ENCODE results near the gene DPF3. TPM values are rescaled to one million over a fixed set of nuclear protein-coding genes. Genes with fewer than 3 reads are reported as not detected.

The DPF3 gene
- total RNA-seq, 2 experiments from 2014 or later: 0.25 to 0.39 TPM

- H3K4me1 Mint-ChIP-seq: no peaks in the 10 kb centered on the region
- no peak overlapping the region for H3K4me3 Mint-ChIP-seq
- intact Hi-C loops (cut with DNase I, micrococcal nuclease): no loop called here
- H3K27me3 Mint-ChIP-seq: no peaks in the 10 kb centered on the region
- no peak overlapping the region for H3K27ac Mint-ChIP-seq
- no peaks in the 10 kb centered on the region for H3K9me3 Mint-ChIP-seq (ENCODE audit: low read depth)
- DNase-seq (no peak), ATAC-seq (no peak)
- ChIA-PET POLR2A (no interaction called here), CTCF (no interaction called here)
- no peaks in the 10 kb centered on the region for H3K36me3 Mint-ChIP-seq (ENCODE audit: low read depth)
These were observed 101.7 kb downstream of the DPF3 start for GRCh38 chr14:72792051-72792788.

GRCh38 chr14:72790887-72791566, 102.9 kb downstream of the DPF3 start:
- Mint-ChIP-seq H3K9me3 (ENCODE audit: low read depth) (no peaks in the 10 kb centered on the region), H3K27ac (no peak overlapping the region)

GRCh38 chr14:72788972-72789728, 104.8 kb downstream of the DPF3 start:
- H3K9me3 Mint-ChIP-seq (ENCODE audit: low read depth): no peaks in the 10 kb centered on the region
- ATAC-seq (no peak), DNase-seq (no peak)
- intact Hi-C loops (cut with DNase I, micrococcal nuclease): no loop called here
- no peaks in the 10 kb centered on the region for H3K36me3 Mint-ChIP-seq (ENCODE audit: low read depth)
- H3K27ac Mint-ChIP-seq: no peak overlapping the region
- no peaks in the 10 kb centered on the region for H3K27me3 Mint-ChIP-seq
- POLR2A ChIA-PET: interaction anchor here (0.6 kb wide), 1 partner anchor 96 kb away, joined by 4 read pairs; no protein-coding TSS in a partner anchor
- H3K4me1 Mint-ChIP-seq: no peaks in the 10 kb centered on the region
- no peak overlapping the region for H3K4me3 Mint-ChIP-seq
- CTCF ChIA-PET: no interaction called here

More at GRCh38 chr14:72790887-72791566, 102.9 kb downstream of the DPF3 start:
- DNase-seq (no peak), ATAC-seq (no peak)
- H3K4me1 Mint-ChIP-seq: no peaks in the 10 kb centered on the region
- intact Hi-C loops (cut with DNase I, micrococcal nuclease): no loop called here
- H3K27me3 Mint-ChIP-seq: no peaks in the 10 kb centered on the region
- ChIA-PET CTCF (no interaction called here), POLR2A (no interaction called here)
- no peak overlapping the region for H3K4me3 Mint-ChIP-seq
- H3K36me3 Mint-ChIP-seq (ENCODE audit: low read depth): no peaks in the 10 kb centered on the region

- no peak overlapping the region for H3K27ac Mint-ChIP-seq
- no peaks in the 10 kb centered on the region for H3K27me3 Mint-ChIP-seq
- ChIA-PET POLR2A (no interaction called here), CTCF (no interaction called here)
- H3K9me3 Mint-ChIP-seq (ENCODE audit: low read depth): no peaks in the 10 kb centered on the region
- intact Hi-C loops (cut with DNase I, micrococcal nuclease): no loop called here
- ATAC-seq (no peak), DNase-seq (no peak)
- H3K4me3 Mint-ChIP-seq: no peak overlapping the region
- no peaks in the 10 kb centered on the region for H3K4me1 Mint-ChIP-seq
- H3K36me3 Mint-ChIP-seq (ENCODE audit: low read depth): no peaks in the 10 kb centered on the region
These were observed 105.6 kb downstream of the DPF3 start for GRCh38 chr14:72788255-72788654.

GRCh38 chr14:72787841-72788240, 106.1 kb downstream of the DPF3 start:
- H3K27ac Mint-ChIP-seq: no peak overlapping the region
- no peak overlapping the region for H3K4me3 Mint-ChIP-seq
- peaks cover under 1% of the 10 kb centered on the region for H3K27me3 Mint-ChIP-seq
- intact Hi-C loops (cut with DNase I, micrococcal nuclease): no loop called here
- POLR2A ChIA-PET: no interaction called here
- ATAC-seq: no peak
- no peaks in the 10 kb centered on the region for H3K36me3 Mint-ChIP-seq (ENCODE audit: low read depth)
- H3K9me3 Mint-ChIP-seq (ENCODE audit: low read depth): no peaks in the 10 kb centered on the region
- no peak for DNase-seq
- CTCF ChIA-PET: no interaction called here
- no peaks in the 10 kb centered on the region for H3K4me1 Mint-ChIP-seq

- Mint-ChIP-seq H3K27me3 (peaks cover 2% of the 10 kb centered on the region), H3K4me1 (no peaks in the 10 kb centered on the region), H3K27ac (no peak overlapping the region), H3K36me3 (ENCODE audit: low read depth) (no peaks in the 10 kb centered on the region), H3K4me3 (no peak overlapping the region), H3K9me3 (ENCODE audit: low read depth) (no peaks in the 10 kb centered on the region)
- ChIA-PET CTCF (interaction anchor here (0.6 kb wide), 1 partner anchor 11 kb away, joined by 3 read pairs; no protein-coding TSS in a partner anchor), POLR2A (no interaction called here)
- DNase-seq: no peak
- intact Hi-C loops (cut with DNase I, micrococcal nuclease): no loop called here
- ATAC-seq: no peak
These were observed 107.2 kb downstream of the DPF3 start for GRCh38 chr14:72786378-72787350.

GRCh38 chr14:72783741-72784140, 110.2 kb downstream of the DPF3 start:
- no peaks in the 10 kb centered on the region for H3K9me3 Mint-ChIP-seq (ENCODE audit: low read depth)
- H3K27me3 Mint-ChIP-seq: peaks cover 2% of the 10 kb centered on the region
- ChIA-PET POLR2A (no interaction called here), CTCF (no interaction called here)
- intact Hi-C loops (cut with DNase I, micrococcal nuclease): no loop called here
- no peaks in the 10 kb centered on the region for H3K36me3 Mint-ChIP-seq (ENCODE audit: low read depth)
- no peak overlapping the region for H3K4me3 Mint-ChIP-seq
- ATAC-seq (no peak), DNase-seq (no peak)
- H3K27ac Mint-ChIP-seq: no peak overlapping the region
- no peaks in the 10 kb centered on the region for H3K4me1 Mint-ChIP-seq

GRCh38 chr14:72782817-72783216, 111.1 kb downstream of the DPF3 start:
- no peak for ATAC-seq
- no peaks in the 10 kb centered on the region for H3K9me3 Mint-ChIP-seq (ENCODE audit: low read depth)
- no peak for DNase-seq
- POLR2A ChIA-PET: no interaction called here
- CTCF ChIA-PET: no interaction called here
- intact Hi-C loops (cut with DNase I, micrococcal nuclease): no loop called here
- no peaks in the 10 kb centered on the region for H3K36me3 Mint-ChIP-seq (ENCODE audit: low read depth)
- no peak overlapping the region for H3K4me3 Mint-ChIP-seq
- no peak overlapping the region for H3K27ac Mint-ChIP-seq
- no peaks in the 10 kb centered on the region for H3K4me1 Mint-ChIP-seq
- H3K27me3 Mint-ChIP-seq: peaks cover 2% of the 10 kb centered on the region

GRCh38 chr14:72781561-72782508, 112.1 kb downstream of the DPF3 start:
- Mint-ChIP-seq H3K36me3 (ENCODE audit: low read depth) (peaks cover 2% of the 10 kb centered on the region), H3K4me3 (no peak overlapping the region), H3K27me3 (peaks cover 2% of the 10 kb centered on the region), H3K27ac (no peak overlapping the region), H3K4me1 (peaks cover 5% of the 10 kb centered on the region), H3K9me3 (ENCODE audit: low read depth) (no peaks in the 10 kb centered on the region)
- DNase-seq (no peak), ATAC-seq (no peak)
- intact Hi-C loops (cut with DNase I, micrococcal nuclease): no loop called here
- ChIA-PET CTCF (interaction anchor here (0.8 kb wide), 1 partner anchor 78 kb away, joined by 4 read pairs; no protein-coding TSS in a partner anchor), POLR2A (no interaction called here)

GRCh38 chr14:72780751-72781150, 113.2 kb downstream of the DPF3 start:
- ChIA-PET CTCF (interaction anchor here (0.8 kb wide), 1 partner anchor 77 kb away, joined by 4 read pairs; no protein-coding TSS in a partner anchor), POLR2A (no interaction called here)
- Mint-ChIP-seq H3K4me1 (peaks cover 5% of the 10 kb centered on the region), H3K4me3 (no peak overlapping the region), H3K27me3 (peaks cover 2% of the 10 kb centered on the region), H3K9me3 (ENCODE audit: low read depth) (no peaks in the 10 kb centered on the region), H3K27ac (no peak overlapping the region), H3K36me3 (ENCODE audit: low read depth) (peaks cover 2% of the 10 kb centered on the region)
- ATAC-seq (no peak), DNase-seq (no peak)
- intact Hi-C loops (cut with DNase I, micrococcal nuclease): no loop called here
